ENCODE measurements around the gene RBM4.

GRCh38 chr11:66694732-66695207 lies 56.3 kb downstream of the RBM4 start:
- TF ChIP-seq CTCF (IDR thresholded peaks at IDR 0.05) (peak; percentile 98), ZFX (IDR thresholded peaks at IDR 0.05; ENCODE audit: borderline replicate concordance) (no peak)

Measured in 22Rv1 (cell line).